GM13977 (cell line): ENCODE results near the gene HPCAL1.

ENCODE experiments used
- DNase-seq: peaks from one replicate; pipeline ENCODE4 v3.0.0; 2012; ENCODE audit warnings: low spot score
- CTCF ChIP-seq: IDR thresholded peaks from 2 replicates; pipeline ENCODE4 v1.5.1; 2012; ENCODE audit warnings: mild to moderate bottlenecking, control low read depth; ENCODE audit not compliant: insufficient read depth; ENCODE audit errors: extremely low read depth, missing control alignments
- in situ Hi-C: fragments of 300-500 bp; cut with MboI; formaldehyde crosslinking; loops from one replicate; pipeline ENCODE4 v1.12.0; 2022; ENCODE audit warnings: low sequenced_read_pairs, low pct_unique_long_range_greater_than_20kb, mixed read lengths, inconsistent platforms; ENCODE audit not compliant: unreplicated experiment

HPCAL1 gene

GRCh38 chr2:10322973-10323372 lies 20.3 kb downstream of the HPCAL1 start:
- DNase-seq = no peak
- TF ChIP-seq CTCF = no peak
- in situ Hi-C loops = no loop called here

- DNase-seq = no peak
- TF ChIP-seq CTCF = no peak
- in situ Hi-C loops = no loop called here
Measured at GRCh38 chr2:10323535-10323934, 20.8 kb downstream of the HPCAL1 start.

GRCh38 chr2:10324095-10324832 lies 21.6 kb downstream of the HPCAL1 start:
- in situ Hi-C loops = no loop called here
- peak; percentile 42 for DNase-seq
- no peak for TF ChIP-seq CTCF

- in situ Hi-C loops = no loop called here
- no peak for TF ChIP-seq CTCF
- DNase-seq = no peak
Measured at GRCh38 chr2:10325278-10326145, 22.8 kb downstream of the HPCAL1 start.

- in situ Hi-C loops = no loop called here
- TF ChIP-seq CTCF = no peak
- DNase-seq = no peak
Measured at GRCh38 chr2:10326151-10326616, 23.5 kb downstream of the HPCAL1 start.

GRCh38 chr2:10326707-10327594 lies 24.2 kb downstream of the HPCAL1 start:
- no peak for DNase-seq
- no peak for TF ChIP-seq CTCF
- in situ Hi-C loops = no loop called here
